Measurements from ENCODE around the gene MITF. TPM values are rescaled to one million over a fixed set of nuclear protein-coding genes. Genes with fewer than 3 reads are reported as not detected.

Gene MITF
- total and polyA plus RNA-seq, 12 donors, result 15.1 to 101 (median 81.7) TPM

DNA sequence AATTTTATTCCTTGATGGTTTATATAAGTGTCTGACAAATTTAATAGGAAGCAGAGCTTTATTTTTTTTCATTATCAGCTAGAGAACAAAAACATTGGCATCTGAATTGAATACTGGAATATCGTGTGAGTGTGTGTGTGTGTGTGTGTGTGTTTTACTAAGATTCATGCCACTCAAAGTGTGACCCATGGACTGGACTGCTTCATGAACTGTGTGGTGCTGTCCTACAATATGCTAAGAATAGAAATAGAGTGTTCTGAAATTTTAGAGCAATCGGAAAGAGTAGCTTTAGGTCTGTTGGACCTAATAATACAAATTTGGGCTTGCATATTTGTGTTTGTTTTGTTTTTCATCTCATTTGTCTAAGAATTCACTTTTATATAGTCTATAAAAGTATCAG lies 89.6 kb downstream of the MITF start:
- TF ChIP-seq, protein P1, sequence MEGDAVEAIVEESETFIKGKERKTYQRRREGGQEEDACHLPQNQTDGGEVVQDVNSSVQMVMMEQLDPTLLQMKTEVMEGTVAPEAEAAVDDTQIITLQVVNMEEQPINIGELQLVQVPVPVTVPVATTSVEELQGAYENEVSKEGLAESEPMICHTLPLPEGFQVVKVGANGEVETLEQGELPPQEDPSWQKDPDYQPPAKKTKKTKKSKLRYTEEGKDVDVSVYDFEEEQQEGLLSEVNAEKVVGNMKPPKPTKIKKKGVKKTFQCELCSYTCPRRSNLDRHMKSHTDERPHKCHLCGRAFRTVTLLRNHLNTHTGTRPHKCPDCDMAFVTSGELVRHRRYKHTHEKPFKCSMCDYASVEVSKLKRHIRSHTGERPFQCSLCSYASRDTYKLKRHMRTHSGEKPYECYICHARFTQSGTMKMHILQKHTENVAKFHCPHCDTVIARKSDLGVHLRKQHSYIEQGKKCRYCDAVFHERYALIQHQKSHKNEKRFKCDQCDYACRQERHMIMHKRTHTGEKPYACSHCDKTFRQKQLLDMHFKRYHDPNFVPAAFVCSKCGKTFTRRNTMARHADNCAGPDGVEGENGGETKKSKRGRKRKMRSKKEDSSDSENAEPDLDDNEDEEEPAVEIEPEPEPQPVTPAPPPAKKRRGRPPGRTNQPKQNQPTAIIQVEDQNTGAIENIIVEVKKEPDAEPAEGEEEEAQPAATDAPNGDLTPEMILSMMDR (IDR thresholded peaks at IDR 0.05), result no peak
- Histone ChIP-seq H3K27me3 (no peaks in the 10 kb centered on the region), H3K4me1 (peaks cover 0 to 17% (median 4%) of the 10 kb centered on the region in 9 donors), H3K9me3 (peaks cover 0 to 9% (median 0%) of the 10 kb centered on the region in 11 donors), H3K27ac (no peak overlapping the region), H3K4me3 (no peak overlapping the region), H3K36me3 (no peaks in the 10 kb centered on the region)
- DNase-seq (no peak), ATAC-seq (peak in 1 of 8 donors; percentile 62)
- intact Hi-C loops (cut with DNase I), result no loop called here
- WGBS, 2 donors, result 42 to 60% methylated on average over 2 of the region's 2 CpGs

DNA sequence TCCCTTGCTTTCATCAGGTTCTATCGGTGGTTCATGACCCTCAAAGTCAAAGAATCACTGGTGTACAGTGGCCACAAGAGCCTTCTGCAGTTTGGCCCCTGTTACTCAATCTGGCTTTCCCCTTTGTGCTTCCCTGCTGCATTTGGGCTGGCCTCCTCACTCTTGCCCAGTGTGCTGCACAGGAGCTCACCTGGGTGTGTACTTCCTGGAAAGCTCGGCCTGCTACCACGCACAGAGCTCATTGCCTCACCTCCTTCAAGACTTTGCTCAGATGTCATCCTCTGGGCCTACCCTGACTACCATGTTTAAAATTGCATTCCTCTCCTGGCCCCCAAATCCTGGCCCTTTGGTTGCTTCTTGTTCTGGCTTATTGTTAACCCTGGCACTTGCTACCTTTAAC lies 90.9 kb downstream of the MITF start:
- Histone ChIP-seq H3K4me1 (peaks cover 0 to 13% (median 4%) of the 10 kb centered on the region in 9 donors), H3K27ac (no peak overlapping the region), H3K4me3 (no peak overlapping the region), H3K27me3 (no peaks in the 10 kb centered on the region), H3K9me3 (peaks cover 0 to 13% (median 0%) of the 10 kb centered on the region in 11 donors), H3K36me3 (no peaks in the 10 kb centered on the region)
- ATAC-seq (peak in 1 of 8 donors; percentile 18), DNase-seq (no peak)
- intact Hi-C loops (cut with DNase I), result no loop called here
- 81 to 84% methylated on average over 3 of the region's 3 CpGs for WGBS, 2 donors
- TF ChIP-seq, protein P1 (IDR thresholded peaks at IDR 0.05), result no peak

DNA sequence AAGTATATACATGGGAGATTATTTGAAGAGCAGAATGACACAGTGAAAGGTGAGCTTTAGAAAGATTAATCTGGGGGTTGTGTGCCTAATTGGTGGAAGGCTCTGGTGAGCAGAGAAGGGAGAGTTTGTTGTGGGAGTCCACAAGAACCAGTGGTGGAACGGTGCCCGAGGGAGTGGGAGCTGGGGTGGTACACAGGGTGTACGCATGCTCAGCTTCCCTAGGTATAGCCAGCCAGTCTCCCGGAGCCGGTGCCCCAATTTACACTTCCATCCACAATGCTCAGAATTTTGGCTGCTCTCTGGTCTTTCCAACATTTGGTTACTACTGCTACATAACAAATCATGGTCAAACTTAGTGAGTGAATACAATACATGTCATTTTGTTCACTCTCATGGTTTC lies 92.5 kb downstream of the MITF start:
- intact Hi-C loops (cut with DNase I), result no loop called here
- 74 to 93% methylated on average over 5 of the region's 5 CpGs for WGBS, 2 donors
- Histone ChIP-seq H3K9me3 (peaks cover 0 to 23% (median 6%) of the 10 kb centered on the region in 11 donors), H3K27me3 (no peaks in the 10 kb centered on the region), H3K4me3 (no peak overlapping the region), H3K36me3 (no peaks in the 10 kb centered on the region), H3K4me1 (peaks cover 0 to 14% (median 4%) of the 10 kb centered on the region in 9 donors), H3K27ac (no peak overlapping the region)
- DNase-seq (no peak), ATAC-seq (no peak)
- TF ChIP-seq, protein P1 (IDR thresholded peaks at IDR 0.05), result no peak

DNA sequence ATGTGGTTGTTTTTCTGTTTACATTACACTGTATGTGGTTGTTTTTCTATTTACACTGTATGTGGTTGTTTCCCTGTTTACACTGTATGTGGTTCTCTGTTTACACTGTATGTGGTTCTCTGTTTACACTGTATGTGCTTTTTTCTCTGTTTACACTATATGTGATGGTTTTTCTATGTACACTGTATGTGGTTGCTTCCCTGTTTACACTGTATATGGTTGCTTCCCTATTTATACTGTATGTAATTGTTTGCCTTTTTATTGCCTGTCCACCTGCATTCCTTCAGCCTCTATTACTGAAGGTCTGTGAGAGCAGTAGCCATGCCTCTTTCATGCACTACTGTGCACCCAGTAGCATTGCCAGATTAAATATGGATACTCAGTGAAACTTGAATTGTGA lies 94.3 kb downstream of the MITF start:
- intact Hi-C loops (cut with DNase I), result no loop called here
- DNase-seq, result no peak

More for the DNA sequence above, 94.3 kb downstream of the MITF start:
- Histone ChIP-seq H3K4me1 (peaks cover 3 to 30% (median 22%) of the 10 kb centered on the region in 9 donors), H3K9me3 (peaks cover 0 to 19% (median 6%) of the 10 kb centered on the region in 11 donors), H3K36me3 (no peaks in the 10 kb centered on the region), H3K4me3 (no peak overlapping the region), H3K27ac (no peak overlapping the region), H3K27me3 (no peaks in the 10 kb centered on the region)
- TF ChIP-seq, protein P1 (IDR thresholded peaks at IDR 0.05), result no peak
- ATAC-seq, result no peak
